HG03520 (cell line): ENCODE results near the gene TMEM18.

Source experiments
- ATAC-seq: cut with Tn5 transposase; IDR thresholded peaks from one replicate; pipeline ENCODE4 v1.9.1; 2021; ENCODE audit warnings: mild to moderate bottlenecking, moderate library complexity; ENCODE audit not compliant: unreplicated experiment

Gene TMEM18

DNA sequence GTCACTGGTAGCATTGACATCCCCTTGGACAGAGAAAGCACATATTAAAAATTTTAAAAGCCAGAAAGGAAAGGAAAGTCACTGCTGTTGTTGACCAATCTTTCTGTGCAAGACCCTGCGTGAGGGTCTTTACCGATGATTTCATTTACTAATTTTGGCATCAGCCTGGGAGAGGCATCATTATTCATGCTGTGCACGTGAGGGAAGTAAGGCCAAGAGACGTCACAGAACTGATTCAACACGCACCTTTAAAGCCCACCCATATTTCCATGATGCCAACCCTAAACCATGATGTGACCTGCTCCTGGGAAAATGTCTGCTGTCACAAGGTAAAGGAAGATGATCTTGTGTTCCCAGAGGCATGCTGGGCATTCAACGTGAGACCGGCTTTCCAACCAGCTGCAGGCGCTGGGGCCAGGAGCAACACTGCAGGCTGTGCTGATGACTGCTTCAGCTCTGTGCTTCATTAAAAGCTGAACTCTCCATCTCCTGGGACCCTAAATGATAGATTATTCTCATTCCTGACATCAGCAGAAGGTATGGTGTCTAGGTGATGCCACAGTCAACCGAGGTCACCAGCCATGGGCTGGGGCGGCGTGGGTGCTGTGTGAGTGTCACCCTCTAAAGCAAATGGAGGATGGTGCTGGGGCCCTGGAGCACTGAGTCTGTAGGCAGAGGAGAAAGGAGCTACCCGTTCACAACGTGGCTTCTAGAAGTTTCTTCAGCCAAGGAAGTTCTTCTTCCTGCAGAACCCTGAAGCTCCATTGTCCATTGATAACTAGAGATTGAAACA is 53.9 kb downstream of the TMEM18 start:
- no peak for ATAC-seq

DNA sequence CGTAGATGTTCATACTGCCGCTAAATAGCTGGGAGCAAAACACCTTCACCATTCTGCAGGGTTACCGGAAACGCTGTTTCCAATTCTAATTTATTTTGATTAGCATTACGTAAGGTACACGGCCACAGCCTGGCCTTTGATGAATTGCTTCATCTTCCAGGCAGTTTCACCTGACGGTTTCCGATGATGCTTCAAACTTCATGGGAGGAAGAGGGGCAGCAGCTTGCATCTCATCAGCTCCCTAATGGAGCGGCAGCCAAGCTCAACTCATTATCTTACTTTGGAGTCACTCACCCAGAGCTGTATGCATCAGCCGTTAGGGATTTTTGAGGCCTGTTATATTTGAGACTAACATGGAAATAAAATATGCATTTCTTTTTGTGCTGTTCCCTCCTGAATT is 54.8 kb downstream of the TMEM18 start:
- no peak for ATAC-seq

DNA sequence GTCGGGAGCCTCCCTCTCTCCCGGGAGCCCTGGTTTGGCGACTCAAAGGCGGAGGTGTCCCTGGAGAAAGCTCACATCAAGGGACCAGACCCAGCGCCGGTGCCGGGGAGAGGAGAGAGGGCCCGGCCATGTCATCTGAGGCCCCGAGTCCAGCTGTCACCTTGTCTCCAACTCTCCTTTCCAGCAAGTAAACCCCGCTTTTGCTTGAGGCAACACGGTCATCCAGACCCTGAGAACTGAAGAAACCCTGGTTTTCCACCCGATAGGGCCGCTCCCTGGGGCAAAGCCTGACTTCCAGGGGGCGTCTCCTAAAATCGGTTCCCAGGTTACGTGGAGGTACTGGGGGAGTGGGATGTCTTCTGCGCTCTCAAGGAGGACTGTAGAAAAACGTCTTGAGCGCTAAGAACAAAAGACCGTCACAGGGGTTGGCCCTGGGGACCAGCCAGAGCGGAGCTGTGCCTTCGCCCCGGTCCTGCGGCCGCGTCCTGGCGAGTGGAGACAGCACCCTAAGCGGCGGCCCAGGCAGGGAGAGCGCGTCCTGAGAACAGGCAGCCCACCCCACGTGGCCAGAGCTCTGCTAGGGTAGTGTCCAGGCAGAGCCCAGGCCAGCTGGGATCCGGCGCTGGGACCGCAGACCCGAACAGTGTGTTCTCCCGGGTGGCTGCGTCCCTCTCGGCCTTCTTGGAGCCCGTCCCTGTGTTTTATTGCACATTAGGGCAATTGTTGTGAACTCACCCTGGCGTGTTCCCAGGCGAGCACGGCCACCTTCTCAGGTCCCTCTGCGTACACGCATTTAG is 55.7 kb downstream of the TMEM18 start:
- ATAC-seq, result no peak

DNA sequence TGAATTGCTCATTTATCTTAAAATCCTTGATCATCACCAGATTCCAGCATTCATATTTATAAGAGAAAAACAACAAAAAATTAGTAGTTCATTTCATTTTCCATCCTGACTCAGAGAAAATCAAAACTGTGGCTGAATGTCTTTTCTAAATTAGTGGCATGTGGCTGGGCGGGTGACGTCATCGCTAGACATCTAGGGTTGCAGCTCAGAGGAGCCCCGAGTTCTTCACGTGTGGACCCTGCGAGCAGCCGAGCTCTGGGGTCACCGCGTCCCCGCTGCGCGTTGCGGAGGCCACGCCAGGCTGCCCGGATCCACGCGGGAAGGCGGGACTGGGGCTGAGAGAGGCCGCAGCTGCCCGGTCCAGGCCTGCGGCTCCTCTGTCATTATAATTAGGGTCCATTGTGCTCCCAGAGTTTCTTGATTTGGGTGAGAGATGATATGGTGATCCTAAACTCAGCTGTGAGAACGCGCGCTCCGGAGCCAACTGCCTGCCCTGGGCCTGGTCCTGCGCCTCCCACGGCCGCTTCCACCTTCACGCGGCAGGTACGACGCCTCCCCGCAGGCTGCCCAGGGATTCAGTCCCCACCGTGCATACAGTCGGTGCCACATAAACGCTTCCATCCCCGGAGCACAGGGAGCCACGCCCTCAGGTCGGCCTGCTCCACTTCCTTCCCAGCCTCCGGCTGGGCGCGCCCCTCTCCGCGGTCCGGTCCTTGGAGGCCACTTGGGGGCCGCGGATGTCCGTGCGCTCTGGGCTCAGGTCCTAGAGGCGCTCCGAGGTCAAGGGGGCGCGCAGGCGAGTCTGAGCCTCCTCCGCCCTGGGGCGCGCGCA is 56.5 kb downstream of the TMEM18 start:
- no peak for ATAC-seq

DNA sequence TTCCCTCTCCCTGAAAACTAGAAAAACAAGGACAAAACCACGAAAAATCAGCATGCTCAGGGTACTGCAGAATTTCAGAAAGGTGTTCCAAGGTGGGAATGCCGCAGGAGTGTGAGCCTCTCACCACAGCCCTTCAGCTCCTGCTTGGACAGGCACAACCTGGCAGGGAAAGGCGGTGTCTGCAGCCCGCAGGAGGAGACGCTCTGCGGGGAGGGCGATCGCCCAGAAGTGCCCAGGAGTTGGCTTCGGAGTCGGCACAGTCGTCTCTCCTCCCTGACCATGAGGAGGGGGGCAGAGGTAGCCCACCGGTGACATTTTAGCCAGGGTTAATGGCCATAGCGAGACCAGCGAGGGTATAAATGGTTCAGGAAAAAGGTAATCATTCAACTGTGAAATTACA is 57.2 kb downstream of the TMEM18 start:
- ATAC-seq, result no peak

DNA sequence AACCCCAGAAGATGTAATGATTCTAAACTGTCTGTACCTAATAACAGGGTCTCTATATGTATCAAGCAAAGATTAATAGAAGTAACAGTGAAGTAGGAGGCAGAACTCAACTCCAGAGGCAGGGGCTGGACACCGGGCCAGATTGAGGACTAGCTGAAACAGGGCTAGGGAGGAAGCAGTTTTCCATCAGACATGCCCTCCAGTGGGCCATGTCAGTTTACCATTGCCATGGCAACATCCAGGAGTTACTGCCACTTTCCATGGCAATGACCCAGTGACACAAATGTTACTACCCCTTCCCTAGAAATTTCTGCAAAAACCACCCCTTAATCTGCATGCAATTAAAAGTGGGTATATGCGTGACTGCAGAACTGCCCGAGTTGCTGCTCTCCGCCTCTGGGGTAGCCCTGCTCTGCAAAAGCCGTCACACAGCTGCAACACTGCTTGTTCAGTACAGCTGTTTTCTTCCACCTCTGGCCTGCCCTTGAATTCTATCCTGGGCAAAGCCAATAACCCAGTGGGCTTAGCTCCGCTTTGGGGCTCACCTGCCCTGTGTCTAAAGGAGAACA is 58.7 kb downstream of the TMEM18 start:
- no peak for ATAC-seq

DNA sequence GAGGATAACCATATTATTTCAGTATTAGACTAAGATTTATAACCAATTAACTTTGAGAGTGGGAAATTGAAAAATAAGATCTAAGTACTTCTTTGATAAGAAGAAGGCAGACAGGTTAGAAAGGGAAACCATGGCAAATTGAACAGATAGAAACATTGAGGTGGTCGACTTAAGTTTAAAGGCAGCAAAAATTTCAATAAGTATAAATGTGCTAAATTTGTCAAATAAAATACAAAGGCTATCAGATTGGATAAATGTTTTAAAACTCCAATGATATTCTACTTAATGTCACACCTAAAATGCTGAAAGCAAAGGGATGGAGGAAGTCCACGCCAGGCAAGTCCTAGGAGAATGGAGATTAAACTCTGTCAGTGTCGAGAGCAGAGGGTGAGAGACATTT is 59.2 kb downstream of the TMEM18 start:
- no peak for ATAC-seq
